Spinal cord (tissue), 10 donors: ENCODE measurements around the gene MADCAM1. TPM values are rescaled to one million over a fixed set of nuclear protein-coding genes. Genes with fewer than 3 reads are reported as not detected.

Experiments used
- DNase-seq, 6 donors: peaks; one replicate each; pipeline versions ENCODE4 v3.0.0 to v3.0.0-alpha.2; 2013 to 2015; ENCODE audit warnings: low spot score in 6 of 6, low read depth in 4 of 6
- H3K27ac ChIP-seq: one replicate; pipeline ENCODE4 v1.5.1; 2013; ENCODE audit warnings: low read depth, low read length, control low read depth
- H3K27me3 ChIP-seq: one replicate; pipeline ENCODE4 v1.6.1; 2013; ENCODE audit warnings: low read length; ENCODE audit not compliant: control insufficient read depth, insufficient read depth
- H3K36me3 ChIP-seq: one replicate; pipeline ENCODE4 v1.6.1; 2013; ENCODE audit warnings: low read length; ENCODE audit not compliant: control insufficient read depth, insufficient read depth
- H3K4me1 ChIP-seq: one replicate; pipeline ENCODE4 v1.6.1; 2013; ENCODE audit warnings: low read length; ENCODE audit not compliant: control insufficient read depth, insufficient read depth
- H3K4me3 ChIP-seq: one replicate; pipeline ENCODE4 v1.5.1; 2013; ENCODE audit warnings: low read depth, low read length, control low read depth
- H3K9me3 ChIP-seq: one replicate; pipeline ENCODE4 v1.6.1; 2013; ENCODE audit warnings: low read length; ENCODE audit not compliant: control insufficient read depth, insufficient read depth
- WGBS: methylation state at CpG from one replicate; pipeline ENCODE4 v1.1.5; 2013; ENCODE audit warnings: missing lambda C conversion rate; ENCODE audit not compliant: insufficient coverage; 5-methylcytosine and 5-hydroxymethylcytosine counted together
- polyA plus RNA-seq, 2 donors: library from polyadenylated mRNA; unstranded; fragments of 120-200 nt; gene quantifications; one replicate each; pipeline ENCODE4 v1.2.1, GENCODE V29; 2013; ENCODE audit not compliant: insufficient read length in 2 of 2
- total RNA-seq, 2 donors: library from RNA; depleted of rRNA in 1 of 2; stranded (reverse); fragments of 120-200 nt in 1 of 2; fragments of >200 nt in 1 of 2; gene quantifications; one replicate each; pipeline versions ENCODE4 v1.2.3 to v1.2.4, GENCODE V29; 2013 to 2014
- donor health status: healthy.

Gene MADCAM1
- total and polyA plus RNA-seq, 4 donors = 0.40 to 7.1 (median 4.0) TPM

DNA sequence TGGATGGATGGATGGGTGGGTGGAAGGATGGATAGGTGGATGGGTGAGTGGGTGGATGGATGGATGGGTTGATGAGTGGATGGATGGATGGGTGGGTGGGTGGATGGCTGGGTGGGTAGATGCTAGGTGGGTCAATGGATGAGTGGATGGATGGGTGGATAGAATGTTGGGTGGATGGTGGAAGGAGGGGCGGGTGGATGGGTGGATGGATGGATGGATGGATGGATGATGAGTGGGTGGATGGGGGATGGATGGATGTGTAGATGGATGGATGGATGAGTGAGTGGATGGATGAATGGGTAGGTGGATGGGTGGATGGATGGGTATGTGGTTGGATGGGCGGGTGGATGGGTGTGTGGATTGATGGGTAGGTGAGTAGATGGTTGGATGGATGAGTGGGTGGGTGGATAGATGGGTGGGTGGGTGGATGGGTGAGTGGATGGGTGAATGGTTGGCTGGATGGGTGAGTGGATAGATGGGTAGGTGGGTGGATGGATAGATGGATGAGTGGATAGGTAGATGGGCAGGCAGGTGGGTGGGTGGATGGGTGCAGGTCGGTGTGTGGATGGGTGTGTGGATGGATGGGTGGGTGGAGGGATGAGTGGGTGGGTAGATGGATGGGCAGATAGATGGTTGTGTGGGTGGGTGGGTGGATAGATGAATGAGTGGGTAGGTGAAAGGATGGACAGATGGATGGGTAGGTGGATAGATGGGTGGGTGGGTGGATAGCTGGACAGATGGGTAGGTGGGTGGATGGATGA lies 31.1 kb upstream of the MADCAM1 start:
- no peaks in the 10 kb centered on the region for H3K36me3 ChIP-seq
- H3K9me3 ChIP-seq = no peaks in the 10 kb centered on the region
- H3K27ac ChIP-seq = no peak overlapping the region
- DNase-seq = no peak
- peaks cover 3% of the 10 kb centered on the region for H3K27me3 ChIP-seq
- WGBS = 96% methylated on average over 3 of the region's 3 CpGs
- H3K4me3 ChIP-seq = no peak overlapping the region
- H3K4me1 ChIP-seq = peaks cover 12% of the 10 kb centered on the region

GRCh38 chr19:467554-467953 lies 28.7 kb upstream of the MADCAM1 start:
- 81% methylated on average over 11 of the region's 11 CpGs for WGBS
- H3K9me3 ChIP-seq = no peaks in the 10 kb centered on the region
- no peaks in the 10 kb centered on the region for H3K36me3 ChIP-seq
- H3K27ac ChIP-seq = no peak overlapping the region
- no peak overlapping the region for H3K4me3 ChIP-seq
- H3K27me3 ChIP-seq = no peaks in the 10 kb centered on the region
- no peaks in the 10 kb centered on the region for H3K4me1 ChIP-seq
- DNase-seq = no peak

- Histone ChIP-seq H3K9me3 (no peaks in the 10 kb centered on the region), H3K27me3 (no peaks in the 10 kb centered on the region), H3K4me1 (no peaks in the 10 kb centered on the region), H3K4me3 (no peak overlapping the region), H3K27ac (no peak overlapping the region), H3K36me3 (no peaks in the 10 kb centered on the region)
- no peak for DNase-seq
- WGBS = 86% methylated on average over 23 of the region's 27 CpGs
These were observed 27.6 kb upstream of the MADCAM1 start for GRCh38 chr19:468587-469256.

GRCh38 chr19:469833-470232 lies 26.5 kb upstream of the MADCAM1 start:
- H3K4me3 ChIP-seq = no peak overlapping the region
- WGBS = 84% methylated on average over 5 of the region's 7 CpGs
- H3K36me3 ChIP-seq = no peaks in the 10 kb centered on the region
- H3K27me3 ChIP-seq = no peaks in the 10 kb centered on the region
- no peaks in the 10 kb centered on the region for H3K4me1 ChIP-seq
- no peak overlapping the region for H3K27ac ChIP-seq
- H3K9me3 ChIP-seq = no peaks in the 10 kb centered on the region
- no peak for DNase-seq

GRCh38 chr19:470701-471100 lies 25.6 kb upstream of the MADCAM1 start:
- Histone ChIP-seq H3K27ac (no peak overlapping the region), H3K27me3 (no peaks in the 10 kb centered on the region), H3K4me3 (no peak overlapping the region), H3K9me3 (no peaks in the 10 kb centered on the region), H3K4me1 (no peaks in the 10 kb centered on the region), H3K36me3 (no peaks in the 10 kb centered on the region)
- no peak for DNase-seq
- WGBS = 76% methylated on average over 14 of the region's 20 CpGs

DNA sequence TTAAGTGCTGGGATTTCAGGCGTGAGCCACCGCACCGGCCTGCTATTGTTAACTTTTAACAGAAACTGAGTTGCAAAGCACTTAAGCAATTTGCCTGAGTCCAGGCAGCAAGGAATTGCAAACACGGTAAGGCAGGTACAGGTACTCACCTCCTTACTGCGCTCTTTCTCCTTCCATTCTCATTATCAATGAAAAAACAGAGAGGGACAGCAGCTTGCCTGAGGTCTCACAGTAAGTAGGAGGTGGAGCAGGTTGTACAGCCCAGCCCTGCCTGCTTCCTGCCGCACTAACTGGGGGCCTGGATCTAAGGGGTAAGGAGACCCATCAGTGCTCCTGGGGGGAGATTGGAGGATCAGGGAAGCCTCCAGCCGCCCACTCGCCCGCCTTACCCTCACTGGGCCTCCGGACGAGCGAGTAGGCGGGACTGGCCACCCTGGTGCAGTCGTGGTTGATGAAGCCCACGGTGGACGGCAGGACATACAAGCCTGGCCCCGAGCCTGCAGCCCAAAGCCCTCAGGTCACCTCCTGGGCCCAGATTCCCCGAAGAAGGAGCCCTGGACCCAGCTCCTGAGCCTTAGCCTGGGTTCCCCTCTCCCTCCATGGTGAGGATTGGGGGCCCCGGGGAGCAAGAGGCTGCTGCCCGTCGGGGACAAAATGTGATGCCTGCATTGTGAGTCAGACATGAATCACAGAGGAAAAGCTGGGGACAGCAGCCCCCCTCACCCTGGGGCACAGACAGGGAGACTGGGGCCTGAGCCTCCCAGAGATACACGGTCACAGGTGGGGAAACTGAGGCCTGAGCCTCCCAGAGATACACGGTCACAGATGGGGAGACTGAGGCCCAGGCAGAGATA lies 24.1 kb upstream of the MADCAM1 start:
- Histone ChIP-seq H3K4me3 (no peak overlapping the region), H3K4me1 (no peaks in the 10 kb centered on the region), H3K27me3 (no peaks in the 10 kb centered on the region), H3K9me3 (no peaks in the 10 kb centered on the region), H3K36me3 (no peaks in the 10 kb centered on the region), H3K27ac (no peak overlapping the region)
- no peak for DNase-seq
- WGBS = 73% methylated on average over 18 of the region's 23 CpGs

- WGBS = 75% methylated on average over 57 of the region's 57 CpGs
- peaks cover 18% of the 10 kb centered on the region for H3K4me1 ChIP-seq
- H3K9me3 ChIP-seq = no peaks in the 10 kb centered on the region
- H3K27me3 ChIP-seq = no peaks in the 10 kb centered on the region
- no peak for DNase-seq
- no peaks in the 10 kb centered on the region for H3K36me3 ChIP-seq
- no peak overlapping the region for H3K27ac ChIP-seq
- H3K4me3 ChIP-seq = no peak overlapping the region
These were observed 21.9 kb upstream of the MADCAM1 start for GRCh38 chr19:474126-475078.

DNA sequence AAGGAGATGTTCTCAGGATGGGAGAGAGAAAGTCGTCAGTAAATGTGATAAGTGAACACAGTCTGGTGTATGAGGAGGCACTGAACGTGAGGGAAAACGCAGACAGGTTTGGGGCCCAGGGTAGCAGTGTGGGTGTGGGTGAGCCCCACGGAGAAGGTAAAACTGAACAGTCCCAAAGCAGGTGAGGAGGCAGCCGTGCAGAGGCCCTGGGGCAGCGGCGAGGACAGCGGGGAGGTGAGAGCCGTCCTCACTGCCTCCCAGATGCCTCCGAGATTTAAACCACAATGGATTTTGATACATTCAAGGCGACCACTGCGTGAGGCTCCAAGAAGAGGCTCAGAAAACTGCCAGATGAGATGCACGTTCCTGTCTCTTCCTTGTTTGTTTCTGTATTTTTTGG lies 20.9 kb upstream of the MADCAM1 start:
- Histone ChIP-seq H3K27ac (no peak overlapping the region), H3K9me3 (no peaks in the 10 kb centered on the region), H3K4me1 (peaks cover 24% of the 10 kb centered on the region), H3K36me3 (no peaks in the 10 kb centered on the region), H3K27me3 (no peaks in the 10 kb centered on the region), H3K4me3 (no peak overlapping the region)
- no peak for DNase-seq
- 79% methylated on average over 13 of the region's 13 CpGs for WGBS
